GM19023 (cell line): ENCODE measurements around the gene TK2.
A peak's percentile ranks its signal among the peaks of the same experiment; 100 is the strongest.
"Not testable (repeated sequence)": the region's sequence is repeated elsewhere in the genome, so short reads cannot be mapped to it uniquely, and the experiment has no call there.

Experiments
- ATAC-seq: cut with Tn5 transposase; IDR thresholded peaks from one replicate; pipeline ENCODE4 v1.9.1; 2021; ENCODE audit warnings: mild to moderate bottlenecking, moderate library complexity; ENCODE audit not compliant: unreplicated experiment

The TK2 gene

DNA sequence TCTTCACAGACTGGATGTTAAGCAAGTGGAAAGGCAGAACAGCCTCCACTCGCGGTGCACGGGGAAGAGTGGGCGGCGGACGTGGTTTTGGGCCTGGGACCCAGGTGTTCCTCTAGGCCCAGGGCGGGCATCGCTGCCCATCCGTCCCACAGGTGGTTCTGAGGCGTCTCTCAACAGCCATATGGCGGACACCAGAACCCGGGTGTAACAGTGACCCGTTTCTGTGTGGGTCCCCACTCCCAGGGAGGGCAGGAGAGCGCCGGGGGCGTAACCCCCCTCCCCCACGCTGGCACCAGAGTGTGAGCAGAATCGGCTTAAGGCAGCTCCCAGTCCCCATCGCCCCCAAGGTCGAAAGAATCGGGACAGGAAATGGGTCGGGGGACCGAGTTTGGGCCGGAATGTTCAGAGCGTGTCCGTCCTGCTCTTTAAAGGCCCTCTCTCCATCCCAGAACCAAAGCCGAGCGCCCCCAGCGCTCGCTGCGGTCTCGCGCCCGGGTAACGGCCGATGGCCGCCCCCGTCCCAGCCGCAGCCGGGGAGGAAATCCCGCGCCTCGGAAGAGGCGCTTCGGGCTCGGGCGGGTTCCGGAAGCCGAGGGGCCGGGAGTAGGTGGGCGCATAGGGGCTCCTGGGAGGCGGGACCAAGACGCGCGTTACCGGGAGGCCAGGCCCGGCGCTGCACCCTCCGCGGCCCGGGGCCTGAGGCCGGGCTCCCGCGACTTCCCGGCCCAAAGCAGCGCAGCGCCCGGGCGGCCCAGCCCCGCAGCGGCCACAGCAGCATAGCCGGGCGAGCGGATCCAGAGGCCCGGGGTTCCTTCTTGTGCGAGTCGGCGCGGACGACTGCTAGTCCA, at the start of gene TK2:
TSS of gene TK2 (minus strand) at position 839 of the 848 bp plus-strand sequence. CDS start at position 778, 61 bp downstream.
- no peak for ATAC-seq

DNA sequence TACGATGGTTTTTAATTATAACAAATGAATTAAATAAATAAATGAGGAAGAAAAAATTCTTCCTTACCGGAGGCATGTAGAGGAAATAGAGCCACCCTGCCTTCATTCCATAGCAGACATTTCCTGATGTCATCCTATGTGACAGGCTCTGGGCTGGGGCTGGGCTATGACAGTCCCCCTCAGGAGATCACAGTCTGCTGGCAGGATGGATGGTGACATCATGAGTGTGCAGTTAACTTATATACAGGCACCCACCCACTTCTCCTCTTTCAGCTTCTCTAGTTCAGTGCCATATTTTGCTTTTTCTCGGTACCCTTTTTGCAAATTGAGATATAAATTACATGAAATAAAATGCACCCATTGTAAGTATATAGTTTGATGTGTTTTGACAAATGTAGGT, 48.2 kb upstream of the TK2 start:
- ATAC-seq = no peak

DNA sequence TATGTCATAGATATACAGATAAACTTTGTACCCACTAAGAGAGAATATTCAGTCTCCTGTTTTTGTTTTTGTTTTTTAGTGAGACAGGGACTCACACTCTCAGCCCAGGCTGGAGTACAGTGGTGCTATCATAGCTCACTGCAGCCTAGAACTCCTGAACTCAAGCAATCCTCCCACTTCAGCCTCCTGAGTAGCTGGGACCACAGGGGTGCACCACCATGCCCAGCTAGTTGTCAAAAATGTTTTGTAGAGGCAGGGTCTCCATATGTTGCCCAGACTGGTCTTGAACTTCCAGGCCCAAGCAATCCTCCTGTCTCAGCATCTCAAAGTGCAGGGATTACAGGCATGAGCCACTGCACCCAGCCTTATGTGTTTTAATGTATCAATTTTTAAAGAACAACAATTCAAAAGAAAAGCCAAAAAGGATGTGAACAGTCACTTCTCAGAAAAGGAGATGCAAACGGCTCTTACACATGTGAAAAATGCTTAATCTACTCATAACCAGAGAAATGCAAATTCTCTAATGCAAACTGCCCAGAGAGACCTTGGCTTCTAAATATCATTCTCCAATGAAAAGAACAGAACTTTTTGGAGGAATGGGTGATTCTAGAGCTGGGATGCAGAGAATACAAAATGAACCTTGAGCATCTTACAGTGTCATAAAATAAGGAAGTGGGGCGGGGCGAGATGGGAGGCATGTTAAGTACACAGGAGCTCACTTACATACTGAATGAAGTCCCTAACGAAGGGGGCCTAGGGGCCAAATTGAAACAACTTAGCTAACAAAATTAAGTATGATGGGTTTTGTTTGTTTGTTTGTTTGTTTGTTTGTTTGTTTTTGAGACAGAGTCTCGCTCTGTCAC, 47.3 kb upstream of the TK2 start:
- no peak for ATAC-seq

DNA sequence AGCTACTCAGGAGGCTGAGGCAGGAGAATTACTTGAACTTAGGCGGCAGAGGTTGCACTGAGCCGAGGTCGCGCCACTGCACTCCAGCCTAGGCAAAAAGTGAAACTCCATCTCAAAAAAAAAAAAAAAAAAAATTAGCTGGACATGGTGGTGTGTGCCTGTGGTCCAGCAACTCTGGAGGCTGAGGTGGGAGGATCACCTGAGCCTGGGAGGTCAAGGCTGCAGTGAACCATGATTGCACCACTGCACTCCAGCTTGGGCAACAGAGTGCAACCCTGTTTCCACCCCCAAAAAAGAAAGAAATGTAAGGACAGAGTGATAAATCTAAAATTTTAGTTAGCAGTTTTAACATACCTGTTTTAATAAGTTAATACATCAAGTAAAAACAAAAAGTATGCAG, 46.6 kb upstream of the TK2 start:
- ATAC-seq = not testable (repeated sequence)

DNA sequence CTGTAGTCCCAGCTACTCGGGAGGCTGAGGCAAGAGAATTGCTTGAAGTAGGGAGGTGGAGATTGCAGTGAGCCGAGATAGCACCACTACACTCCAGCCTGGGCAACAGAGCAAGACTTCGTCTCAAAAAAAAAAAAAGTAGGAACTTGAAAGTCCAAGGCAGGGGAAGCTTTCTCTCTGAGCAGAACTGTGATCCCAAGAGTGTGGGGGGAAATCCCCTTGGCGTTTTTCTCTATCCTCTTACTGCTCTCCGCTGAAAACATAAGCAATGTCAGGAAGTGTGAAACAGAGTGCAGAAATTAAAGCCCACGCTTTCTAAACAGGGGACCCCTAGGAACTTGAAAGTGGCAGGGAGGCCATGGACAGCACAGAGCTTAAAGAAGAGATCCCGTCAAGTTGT, 44.8 kb upstream of the TK2 start:
- no peak for ATAC-seq

DNA sequence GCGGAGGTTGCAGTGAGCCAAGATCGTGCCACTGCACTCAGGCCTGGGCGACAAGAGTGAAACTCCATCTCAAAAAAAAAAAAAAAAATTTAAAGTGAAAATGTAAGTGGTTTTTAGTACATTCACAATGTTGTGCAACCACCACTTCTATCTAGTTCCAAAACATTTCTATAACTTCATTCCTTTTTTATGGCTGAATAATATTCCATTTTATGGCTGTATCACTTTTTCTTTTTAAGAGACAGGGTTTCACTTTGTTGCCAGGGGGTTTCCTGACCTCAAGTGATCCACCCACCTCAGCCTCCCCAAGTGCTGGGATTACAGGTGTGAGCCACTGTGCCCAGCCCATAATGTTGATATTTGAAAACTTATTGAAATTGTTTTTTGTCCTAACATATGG, 42.9 kb upstream of the TK2 start:
- ATAC-seq = no peak

DNA sequence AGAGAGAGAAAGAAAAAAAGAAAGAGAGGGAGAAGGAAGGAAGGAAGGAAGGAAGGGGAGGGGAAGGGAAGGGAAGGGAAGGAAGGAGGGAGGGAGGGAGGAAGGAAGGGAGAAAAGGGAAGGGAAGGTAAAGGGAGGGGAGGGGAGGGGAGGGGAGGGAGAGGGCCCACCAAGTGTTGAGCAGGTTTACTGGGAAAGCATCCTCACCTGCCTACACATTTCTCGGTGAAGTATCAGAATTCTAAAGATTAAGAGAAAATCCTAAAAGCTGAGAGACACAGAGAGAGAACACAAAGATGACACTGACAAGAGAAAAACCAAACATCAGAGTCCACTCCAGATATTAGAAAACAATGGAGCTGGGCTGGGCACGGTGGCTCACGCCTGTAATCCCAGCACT, 42.3 kb upstream of the TK2 start:
- ATAC-seq = no peak

DNA sequence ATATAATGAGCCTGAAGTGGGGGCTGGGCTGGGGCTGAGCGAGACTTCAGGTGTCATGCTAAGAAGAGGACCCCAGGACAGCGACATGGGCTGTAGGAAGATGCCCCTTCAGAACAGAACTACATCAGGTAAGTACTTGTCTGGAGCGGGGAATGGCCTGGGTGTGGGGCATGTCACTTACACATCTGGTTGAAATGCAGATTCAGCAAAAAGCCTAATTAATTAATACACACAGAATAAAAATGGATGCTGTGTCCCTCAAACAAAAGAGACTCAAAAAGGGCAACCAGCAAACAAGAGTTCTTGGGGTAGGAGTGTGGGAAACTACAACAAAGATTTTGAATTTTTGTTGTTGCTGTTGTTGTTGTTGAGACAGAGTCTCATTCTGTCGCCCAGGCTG, 41.1 kb upstream of the TK2 start:
- ATAC-seq = no peak

DNA sequence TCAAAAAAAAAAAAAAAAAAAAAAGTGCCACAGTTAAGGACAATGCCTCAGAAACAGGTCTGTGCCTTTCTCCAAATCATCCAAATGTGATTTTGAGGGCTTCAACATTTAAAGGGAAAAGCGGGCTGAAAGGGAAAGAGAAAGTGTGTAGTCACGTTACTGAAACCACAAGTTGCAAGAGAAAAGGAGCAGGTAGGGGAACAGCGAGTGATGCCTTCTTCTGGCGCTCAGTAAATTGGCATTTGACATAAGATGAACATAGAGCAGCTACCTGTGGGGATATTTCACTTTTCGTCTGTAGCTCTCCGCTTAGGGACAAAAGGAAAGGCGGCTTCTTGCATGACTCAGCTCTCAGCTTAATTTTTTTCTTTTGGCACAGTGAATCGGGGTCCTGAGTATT, 40.4 kb upstream of the TK2 start:
- ATAC-seq = no peak

DNA sequence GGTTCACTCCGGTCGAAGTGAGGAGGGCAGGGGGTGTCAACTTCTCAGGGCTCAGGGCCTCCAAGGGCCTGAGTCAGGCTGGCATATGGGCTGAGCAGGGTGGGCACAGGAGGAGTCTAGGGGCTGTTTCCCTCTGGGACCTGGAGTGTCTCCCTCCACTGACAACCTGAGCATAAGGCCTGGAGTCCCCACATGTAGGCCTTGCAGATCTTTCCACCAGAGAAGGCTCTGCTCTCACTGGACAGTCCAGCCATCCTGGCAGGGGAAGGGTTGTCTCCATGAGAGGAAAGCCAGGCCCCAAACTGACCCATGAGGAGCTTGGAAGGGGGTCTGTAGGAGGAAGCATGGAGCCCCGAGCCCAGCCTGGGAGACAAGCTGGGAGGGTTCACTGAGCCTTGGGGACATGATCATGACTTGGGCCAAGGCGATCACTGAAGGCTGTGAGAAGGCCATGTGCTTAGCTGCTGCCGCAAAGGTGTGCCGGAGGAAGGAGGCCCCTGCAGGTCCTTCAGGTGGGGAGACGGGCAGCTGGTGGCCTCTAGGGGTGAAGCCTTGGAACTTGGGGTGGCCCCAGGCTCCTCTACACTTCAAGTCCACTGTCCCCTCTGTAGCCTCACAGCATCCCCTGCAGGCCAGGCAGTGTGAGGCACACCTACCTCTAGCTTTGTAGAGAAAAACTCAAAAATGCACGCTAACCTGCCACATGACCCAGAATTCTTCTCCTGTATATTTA, 39.2 kb upstream of the TK2 start:
- peak; percentile 81 for ATAC-seq

DNA sequence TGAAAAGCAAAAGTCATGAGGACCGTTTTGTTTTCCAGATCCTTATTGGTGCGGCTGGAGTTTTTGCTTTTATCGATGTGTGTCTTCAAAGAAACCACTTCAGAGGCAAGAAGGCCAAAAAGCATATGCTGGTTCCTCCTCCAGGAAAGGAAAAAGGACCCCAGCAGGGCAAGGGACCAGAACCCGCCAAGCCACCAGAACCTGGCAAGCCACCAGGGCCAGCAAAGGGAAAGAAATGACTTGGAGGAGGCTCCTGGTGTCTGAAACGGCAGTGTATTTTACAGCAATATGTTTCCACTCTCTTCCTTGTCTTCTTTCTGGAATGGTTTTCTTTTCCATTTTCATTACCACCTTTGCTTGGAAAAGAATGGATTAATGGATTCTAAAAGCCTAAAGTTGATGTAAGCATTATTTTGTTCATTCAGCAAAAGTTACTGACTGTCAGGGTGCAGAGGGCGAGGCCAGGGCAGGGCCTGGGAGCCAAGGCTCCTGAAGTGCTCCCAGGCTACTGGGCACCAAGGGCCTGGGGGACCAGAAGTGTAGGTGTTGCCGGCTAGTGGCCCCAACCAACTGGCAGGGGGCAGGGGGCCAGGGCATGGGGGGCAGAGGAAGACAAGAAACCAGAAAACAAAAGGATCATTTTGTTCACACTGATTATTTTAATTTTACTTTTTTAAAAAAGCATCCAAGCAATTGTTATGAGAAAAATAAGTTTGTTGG, 38.1 kb upstream of the TK2 start:
- no peak for ATAC-seq

DNA sequence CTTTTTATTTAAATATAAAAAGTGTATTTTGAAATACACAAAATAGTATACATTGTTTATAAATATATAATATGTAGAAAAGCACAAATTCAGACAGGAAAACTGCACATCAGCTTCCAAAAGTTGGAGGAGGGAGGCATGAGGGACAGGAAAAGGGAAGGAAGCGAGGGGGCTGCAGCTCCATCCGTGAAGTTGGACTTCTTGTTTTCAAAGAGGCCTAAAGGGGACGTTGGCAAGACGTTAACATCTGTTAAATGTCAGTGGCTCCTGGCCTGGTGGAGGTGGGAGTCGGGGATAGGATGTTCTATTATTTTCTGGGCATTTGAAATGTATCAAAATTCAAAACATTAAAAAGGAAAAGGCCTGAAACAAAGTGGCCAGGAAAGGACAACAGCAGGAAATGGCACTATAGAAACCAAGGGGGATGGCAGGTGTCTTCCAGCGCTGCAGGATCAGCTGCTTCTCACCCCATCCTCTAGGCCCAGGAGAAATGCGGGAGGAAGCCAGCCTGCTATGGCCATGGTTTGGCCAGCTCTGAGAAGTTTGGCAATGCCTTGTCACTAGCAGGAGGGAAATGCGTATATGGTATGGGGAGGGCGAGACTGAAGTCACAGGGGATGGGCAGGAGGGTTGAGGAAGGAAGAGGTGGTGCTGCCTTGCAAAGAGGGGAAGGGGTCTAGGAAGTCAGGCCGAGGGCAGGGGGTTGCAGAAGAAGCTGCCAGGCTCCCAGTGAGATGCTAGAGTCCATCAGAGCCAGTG, 35.7 kb upstream of the TK2 start:
- ATAC-seq = no peak

DNA sequence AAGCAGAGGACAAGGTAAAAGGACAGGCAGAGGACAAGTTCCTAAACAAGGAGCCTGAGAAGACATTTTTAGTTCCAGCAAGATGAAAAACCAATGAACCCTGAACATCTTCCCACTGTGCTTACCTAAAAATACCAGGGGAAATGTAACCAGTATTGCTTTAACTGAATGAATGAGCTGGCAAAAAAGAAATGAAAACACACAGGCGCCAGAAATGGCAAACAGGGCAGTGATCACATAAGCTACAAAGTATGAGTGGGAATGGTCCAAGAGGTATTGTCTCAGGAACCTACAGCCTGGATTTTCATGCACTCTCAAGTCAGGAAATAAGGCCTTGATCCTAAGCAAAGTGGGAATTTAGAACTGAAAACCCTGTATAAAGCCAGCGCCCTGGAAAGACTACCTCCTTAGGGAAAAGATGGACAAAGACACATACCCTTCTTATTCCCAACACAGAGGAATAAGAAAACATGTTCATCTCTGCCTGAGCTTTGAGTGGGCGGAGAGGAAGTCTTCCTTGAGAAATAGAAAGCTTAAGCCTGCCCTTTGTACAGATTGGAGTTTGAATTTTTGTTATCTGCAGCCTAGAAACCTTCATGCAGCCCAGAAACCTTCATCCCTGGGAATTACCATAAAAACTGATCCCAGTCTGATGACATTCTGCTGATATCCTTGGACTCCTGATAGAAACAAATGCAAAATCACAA, 31.5 kb upstream of the TK2 start:
- no peak for ATAC-seq

DNA sequence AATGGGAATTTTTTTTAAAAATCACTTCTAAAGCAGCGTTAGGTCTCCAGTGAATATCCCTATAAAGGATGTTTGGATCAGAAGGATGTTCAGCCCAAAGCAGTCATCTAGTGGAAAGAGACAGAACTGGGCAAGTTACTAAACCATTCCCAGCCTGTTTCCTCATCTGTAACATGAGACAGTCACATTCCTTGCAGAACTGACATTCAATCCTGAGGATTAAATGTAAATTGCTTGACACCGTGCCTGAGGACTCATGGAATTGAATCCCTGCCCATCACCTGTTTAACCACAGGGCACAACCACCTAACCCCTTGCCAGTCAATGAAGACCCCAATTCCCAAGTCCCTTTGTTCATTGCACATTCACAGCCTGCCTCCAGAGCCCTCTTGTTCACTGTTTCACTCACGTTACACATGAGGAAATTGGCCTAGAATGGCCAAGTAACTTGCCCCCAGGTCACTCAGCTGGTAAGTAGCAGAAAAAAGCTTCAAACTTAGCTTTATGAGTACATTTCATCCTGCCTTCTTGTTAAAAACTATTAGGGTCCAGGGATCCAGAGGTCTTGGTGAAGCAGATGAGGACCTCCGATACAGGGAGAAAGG, 30.8 kb upstream of the TK2 start:
- ATAC-seq = no peak

DNA sequence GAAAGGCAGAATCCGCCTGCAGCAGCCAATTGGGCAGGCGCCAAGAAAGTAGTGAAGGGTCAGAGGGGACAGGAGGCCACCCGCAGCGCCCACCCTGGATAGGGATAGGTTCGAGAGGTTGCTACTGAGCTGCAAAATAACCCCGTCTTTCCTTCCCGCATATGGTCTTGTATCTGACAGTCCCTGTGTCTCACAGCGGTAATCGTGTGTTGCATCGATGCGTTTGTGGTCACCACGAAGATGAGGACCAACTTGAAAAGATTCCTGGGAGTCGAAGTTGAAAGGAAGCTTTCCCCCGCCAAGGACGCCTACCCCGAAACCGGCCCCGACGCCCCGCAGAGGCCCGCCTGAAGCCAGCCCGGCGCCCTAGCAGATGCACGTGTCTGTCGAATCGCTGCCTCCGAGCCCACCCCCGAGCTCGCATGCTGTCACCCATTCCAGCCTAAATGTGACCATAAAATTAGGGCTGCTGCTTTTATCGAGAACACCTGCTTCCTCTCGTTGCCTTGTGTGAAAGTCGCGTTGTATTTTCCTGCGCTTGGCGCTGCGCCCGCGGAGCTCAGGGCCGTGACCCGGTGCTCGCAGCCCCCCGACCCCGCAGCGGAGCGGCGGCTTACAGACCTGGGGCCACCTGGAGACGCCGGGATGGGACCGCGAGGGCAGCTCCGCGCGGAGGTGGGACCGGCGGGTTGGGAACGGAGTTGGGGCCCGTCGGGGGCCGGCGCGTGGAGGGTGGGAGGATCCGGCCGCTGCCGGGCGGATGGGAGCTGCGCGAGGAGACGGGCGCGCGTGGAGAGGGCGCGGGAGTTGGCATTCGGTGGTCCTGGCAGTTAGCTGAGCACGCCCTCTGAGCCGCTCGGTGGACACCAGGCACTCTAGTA, 29.0 kb upstream of the TK2 start, which contains the start of gene CMTM2:
TSS of gene CMTM2 (plus strand) at position 813 of the 881 bp plus-strand sequence. CDS start 145 bp downstream, outside the sequence.
- ATAC-seq = no peak

DNA sequence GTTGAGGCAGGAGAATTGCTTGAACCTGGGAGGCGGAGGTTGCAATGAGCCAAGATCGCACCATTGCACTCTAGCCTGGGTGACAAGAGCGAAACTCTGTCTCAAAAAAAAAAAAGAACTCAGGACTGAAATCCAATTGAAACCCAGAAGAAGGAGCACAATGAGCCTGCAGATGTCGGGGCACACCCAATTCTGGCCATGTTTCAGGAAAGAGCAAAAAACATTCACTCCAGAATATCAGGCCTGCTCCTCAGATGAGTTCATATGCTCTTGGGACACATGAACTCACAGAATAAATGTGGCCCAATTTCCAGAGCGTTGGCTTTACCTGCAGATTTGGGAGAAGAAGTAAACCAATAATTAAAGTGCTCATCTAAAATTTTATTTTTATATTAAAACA, 26.4 kb upstream of the TK2 start:
- ATAC-seq = no peak

DNA sequence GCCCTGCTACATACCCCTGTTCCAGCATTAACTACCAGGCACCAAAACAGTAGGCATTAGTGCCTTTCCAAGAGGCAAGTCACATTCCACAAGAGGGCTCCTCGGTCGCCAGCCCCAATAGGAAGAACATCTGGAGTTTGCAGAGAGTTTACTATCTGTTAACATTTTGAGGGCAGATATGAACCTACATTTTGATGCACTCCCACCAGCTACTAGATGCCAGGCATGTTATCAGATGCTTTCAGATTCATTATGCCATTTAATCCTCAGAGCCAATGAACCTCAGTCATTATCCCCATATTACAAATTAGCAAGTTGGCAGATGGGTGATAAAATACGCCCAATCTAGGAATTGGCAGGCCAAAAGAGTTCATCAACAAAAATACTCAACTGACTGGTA, 25.1 kb upstream of the TK2 start:
- no peak for ATAC-seq

DNA sequence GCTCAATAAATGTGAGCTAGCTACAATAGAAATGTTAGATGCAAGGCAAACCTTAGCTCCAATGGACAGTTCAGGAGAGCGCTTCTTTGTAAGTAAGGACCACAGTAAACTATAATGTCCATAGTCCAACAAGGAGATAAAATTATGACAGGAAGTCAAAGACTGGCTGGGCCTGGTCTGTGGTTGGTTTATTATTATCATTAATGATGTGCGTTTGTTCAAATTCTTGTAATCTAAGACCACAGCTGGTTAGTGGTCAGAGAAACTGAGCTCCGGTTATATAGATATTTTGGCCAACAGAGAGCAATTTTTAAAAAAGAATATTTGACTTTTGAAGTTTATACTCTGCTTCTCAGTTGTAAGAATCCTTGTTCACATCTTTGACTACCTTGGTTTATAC, 24.6 kb upstream of the TK2 start:
- ATAC-seq = no peak
